A673 (cell line): ENCODE measurements around the gene CTNNA2. TPM values are rescaled to one million over a fixed set of nuclear protein-coding genes. Genes with fewer than 3 reads are reported as not detected.

Experiments used
- BruUV-seq: library from RNA; stranded (reverse); fragments of 400-500 nt; replicated peaks from 2 replicates; lab custom pipeline; 2021; lab: Mats Ljungman, UMichigan
- CTCF ChIA-PET: fragments of 300-600 bp; sonication (Branson Sonifier 250); formaldehyde crosslinking; loops from one replicate; lab custom pipeline; 2022; ENCODE audit warnings: antibody characterized with exemption; lab: Charles Lee
- POLR2A ChIA-PET: fragments of 300-600 bp; sonication (Branson Sonifier 250); formaldehyde crosslinking; loops from one replicate; lab custom pipeline; 2022; ENCODE audit warnings: antibody characterized with exemption; ENCODE audit not compliant: low non-redundant PET; lab: Charles Lee
- DNase-seq: peaks from one replicate; pipeline ENCODE4 v3.0.0-alpha.2; 2015; ENCODE audit warnings: low spot score
- H3K27ac ChIP-seq: fragments of 200-600 bp; sonication (generic); 2 replicates; pipeline ENCODE4 v1.5.1; 2016; ENCODE audit warnings: mixed run types, low read depth, mild to moderate bottlenecking, mixed read lengths, antibody characterized with exemption, low read length; ENCODE audit not compliant: poor library complexity, severe bottlenecking
- H3K27me3 ChIP-seq: fragments of 200-600 bp; sonication (generic); replicated peaks from 2 replicates; pipeline ENCODE4 v1.6.1; 2017; ENCODE audit warnings: mixed run types, low read depth, mild to moderate bottlenecking, mixed read lengths, antibody characterized with exemption, low read length; ENCODE audit not compliant: insufficient read depth, poor library complexity
- H3K36me3 ChIP-seq: fragments of 200-600 bp; sonication (generic); 2 replicates; pipeline ENCODE4 v1.6.1; 2016; ENCODE audit warnings: mixed run types, mild to moderate bottlenecking, mixed read lengths, antibody characterized with exemption, low read length; ENCODE audit not compliant: insufficient read depth, poor library complexity, severe bottlenecking
- H3K4me1 ChIP-seq: fragments of 200-600 bp; sonication (generic); 2 replicates; pipeline ENCODE4 v1.6.1; 2017; ENCODE audit warnings: mixed run types, mild to moderate bottlenecking, mixed read lengths, antibody characterized with exemption, low read length; ENCODE audit not compliant: insufficient read depth, poor library complexity, severe bottlenecking
- H3K4me3 ChIP-seq: fragments of 200-600 bp; sonication (generic); 2 replicates; pipeline ENCODE4 v1.5.1; 2016; ENCODE audit warnings: low read depth, mixed run types, mild to moderate bottlenecking, mixed read lengths, low read length; ENCODE audit not compliant: poor library complexity, severe bottlenecking
- H3K9me3 ChIP-seq: fragments of 200-600 bp; sonication (generic); 2 replicates; pipeline ENCODE4 v1.6.1; 2016; ENCODE audit warnings: mixed run types, low read depth, mild to moderate bottlenecking, mixed read lengths, antibody characterized with exemption, low read length; ENCODE audit not compliant: poor library complexity, severe bottlenecking
- EZH2 ChIP-seq: fragments of 200-600 bp; sonication (generic); IDR thresholded peaks from 2 replicates; pipeline ENCODE4 v1.6.1; 2017; ENCODE audit warnings: borderline replicate concordance, low read depth, mild to moderate bottlenecking, mixed read lengths, antibody characterized with exemption, low read length; ENCODE audit not compliant: poor library complexity, severe bottlenecking
- intact Hi-C: fragments of 100-400 bp; cut with micrococcal nuclease; formaldehyde crosslinking; loops from one replicate; pipeline ENCODE4 v1.10.0; 2022; ENCODE audit not compliant: unreplicated experiment
- total RNA-seq: library from RNA; stranded (reverse); gene quantifications from 2 replicates; pipeline ENCODE4 v1.2.3, GENCODE V29; 2021
- TF ChIP-seq, protein P1 (sequence below): fragments of 300-800, 200-600 bp; sonication (generic); conservative IDR thresholded peaks from 2 replicates; pipeline ENCODE4 v1.5.1; 2017; ENCODE audit warnings: low read depth, mild to moderate bottlenecking, antibody characterized with exemption, low read length, moderate library complexity, mixed read lengths

The CTNNA2 gene
- total RNA-seq, 1 experiment from 2014 or later, result not detected

DNA sequence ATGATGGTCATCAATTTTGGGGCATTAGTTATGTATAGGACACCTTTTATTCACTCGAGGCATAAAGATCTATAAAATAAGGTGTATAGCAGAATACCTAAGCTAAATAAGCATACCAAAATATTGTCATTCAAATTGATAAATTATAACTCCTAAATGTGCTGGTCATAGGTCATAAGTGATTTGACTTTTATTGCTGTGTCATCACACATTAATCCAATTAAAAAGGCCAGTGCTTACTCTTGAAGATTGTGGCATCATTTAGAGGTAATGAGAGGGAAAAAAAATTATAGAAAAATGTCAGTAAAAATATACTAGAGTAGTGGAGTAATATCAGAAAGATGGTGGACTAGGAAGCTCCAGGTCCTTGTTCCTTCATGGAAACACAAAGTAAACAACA lies 1138.6 kb downstream of the CTNNA2 start:
- Histone ChIP-seq H3K9me3 (peaks cover 39% of the 10 kb centered on the region), H3K27me3 (no peaks in the 10 kb centered on the region), H3K4me1 (no peaks in the 10 kb centered on the region), H3K4me3 (no peak overlapping the region), H3K36me3 (no peaks in the 10 kb centered on the region), H3K27ac (no peak overlapping the region)
- DNase-seq, result no peak
- ChIA-PET CTCF (no interaction called here), POLR2A (no interaction called here)
- TF ChIP-seq, protein P1, sequence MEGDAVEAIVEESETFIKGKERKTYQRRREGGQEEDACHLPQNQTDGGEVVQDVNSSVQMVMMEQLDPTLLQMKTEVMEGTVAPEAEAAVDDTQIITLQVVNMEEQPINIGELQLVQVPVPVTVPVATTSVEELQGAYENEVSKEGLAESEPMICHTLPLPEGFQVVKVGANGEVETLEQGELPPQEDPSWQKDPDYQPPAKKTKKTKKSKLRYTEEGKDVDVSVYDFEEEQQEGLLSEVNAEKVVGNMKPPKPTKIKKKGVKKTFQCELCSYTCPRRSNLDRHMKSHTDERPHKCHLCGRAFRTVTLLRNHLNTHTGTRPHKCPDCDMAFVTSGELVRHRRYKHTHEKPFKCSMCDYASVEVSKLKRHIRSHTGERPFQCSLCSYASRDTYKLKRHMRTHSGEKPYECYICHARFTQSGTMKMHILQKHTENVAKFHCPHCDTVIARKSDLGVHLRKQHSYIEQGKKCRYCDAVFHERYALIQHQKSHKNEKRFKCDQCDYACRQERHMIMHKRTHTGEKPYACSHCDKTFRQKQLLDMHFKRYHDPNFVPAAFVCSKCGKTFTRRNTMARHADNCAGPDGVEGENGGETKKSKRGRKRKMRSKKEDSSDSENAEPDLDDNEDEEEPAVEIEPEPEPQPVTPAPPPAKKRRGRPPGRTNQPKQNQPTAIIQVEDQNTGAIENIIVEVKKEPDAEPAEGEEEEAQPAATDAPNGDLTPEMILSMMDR, result no peak
- TF ChIP-seq EZH2, result no peak
- no TSS peak for BruUV-seq
- intact Hi-C loops, result no loop called here

DNA sequence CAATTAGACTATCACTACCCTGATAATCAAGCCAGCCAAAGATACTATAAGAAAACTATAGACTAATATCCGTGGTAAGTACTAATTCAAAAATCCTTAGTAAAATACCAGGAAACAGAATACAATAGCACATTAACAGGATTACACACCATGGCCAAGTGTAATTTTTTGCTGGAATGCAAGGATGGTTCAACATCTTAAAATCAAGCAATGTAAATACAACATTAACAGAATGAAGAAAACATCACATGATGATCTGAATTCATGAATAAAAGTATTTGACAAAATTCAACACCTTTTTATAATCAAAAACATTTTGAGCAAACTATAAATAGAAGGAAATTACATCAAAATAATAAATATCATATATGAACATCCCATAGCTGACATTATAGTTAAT lies 1142.4 kb downstream of the CTNNA2 start:
- BruUV-seq, result no TSS peak
- no peak overlapping the region for H3K4me3 ChIP-seq
- H3K27me3 ChIP-seq, result no peaks in the 10 kb centered on the region
- TF ChIP-seq, protein P1, result no peak
- H3K27ac ChIP-seq, result no peak overlapping the region
- H3K36me3 ChIP-seq, result no peaks in the 10 kb centered on the region
- H3K9me3 ChIP-seq, result peaks cover 35% of the 10 kb centered on the region
- intact Hi-C loops, result no loop called here
- H3K4me1 ChIP-seq, result no peaks in the 10 kb centered on the region
- ChIA-PET CTCF (no interaction called here), POLR2A (no interaction called here)
- no peak for DNase-seq

DNA sequence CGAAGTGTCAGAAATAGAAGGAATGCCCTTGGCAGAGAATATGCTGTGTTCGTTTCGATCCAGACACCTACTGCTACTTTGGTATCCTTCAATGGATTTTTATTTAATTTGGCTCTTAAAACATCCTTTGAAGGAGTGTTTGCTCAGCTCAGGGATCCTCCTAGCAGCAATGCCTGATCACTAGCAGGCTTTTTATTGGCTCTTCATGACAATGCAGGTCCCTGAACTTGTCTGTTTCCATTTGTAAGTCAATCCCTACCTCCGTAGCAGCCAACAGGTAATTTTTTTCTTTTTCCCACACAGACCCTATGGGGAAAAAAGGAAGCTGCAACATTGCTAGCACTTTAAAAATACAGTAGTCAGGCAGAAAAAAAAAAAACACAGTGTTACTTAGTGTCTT lies 1157.9 kb downstream of the CTNNA2 start:
- DNase-seq, result no peak
- POLR2A ChIA-PET, result no interaction called here
- no peak overlapping the region for H3K4me3 ChIP-seq
- intact Hi-C loops, result no loop called here
- H3K27me3 ChIP-seq, result no peaks in the 10 kb centered on the region
- no peaks in the 10 kb centered on the region for H3K4me1 ChIP-seq
- H3K36me3 ChIP-seq, result no peaks in the 10 kb centered on the region
- TF ChIP-seq, protein P1, result no peak
- TF ChIP-seq EZH2, result no peak
- no TSS peak for BruUV-seq
- CTCF ChIA-PET, result no interaction called here
- H3K9me3 ChIP-seq, result peaks cover 7% of the 10 kb centered on the region
- H3K27ac ChIP-seq, result no peak overlapping the region
